ENCODE data around the gene LIN37. TPM values are rescaled to one million over a fixed set of nuclear protein-coding genes. Genes with fewer than 3 reads are reported as not detected.

The LIN37 gene
- total and polyA plus RNA-seq, 7 donors: 3.1 to 26.8 (median 14.5) TPM

DNA sequence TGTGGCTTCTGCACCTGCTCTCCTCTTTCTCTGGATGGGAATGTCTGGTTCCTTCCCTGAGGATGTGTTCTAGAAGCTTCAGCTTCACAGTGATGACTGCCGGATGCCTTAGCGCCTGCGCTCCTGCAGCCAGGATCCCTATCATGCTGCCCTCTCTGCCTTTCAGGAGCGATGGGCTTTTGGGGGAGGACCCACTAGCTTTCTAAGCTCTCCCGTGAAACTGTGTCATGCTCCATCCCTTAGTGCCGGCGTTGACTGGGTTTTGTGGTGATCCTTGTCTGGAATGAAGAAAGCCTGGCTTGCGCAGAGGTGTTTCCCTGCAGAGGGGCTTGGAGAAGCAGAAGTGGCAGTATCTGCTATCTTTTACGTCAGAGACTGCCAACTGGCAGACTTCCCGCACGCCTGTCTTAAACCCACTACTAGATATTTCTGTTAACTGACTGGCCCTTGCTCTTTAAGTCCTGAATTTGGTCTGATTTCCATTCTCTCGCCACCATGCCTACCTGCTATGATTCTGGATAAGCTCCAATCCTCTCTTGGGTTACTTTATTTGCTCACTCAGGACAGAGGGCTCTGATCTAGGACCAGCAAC, 34.4 kb upstream of the LIN37 start:
- DNase-seq (no peak), ATAC-seq (no peak)
- Histone ChIP-seq H3K27me3 (ENCODE audit: insufficient read depth in 3 of 3, low read length in 2 of 3) (no peaks in the 10 kb centered on the region), H3K36me3 (ENCODE audit: insufficient read depth in 1 of 2, low read depth in 1 of 2) (no peaks in the 10 kb centered on the region), H3K9me3 (no peaks in the 10 kb centered on the region), H3K4me3 (no peak overlapping the region), H3K4me1 (peaks cover 12% of the 10 kb centered on the region), H3K27ac (no peak overlapping the region)
- 76 to 82% (median 80%) methylated on average over 12 of the region's 12 CpGs for WGBS, 3 donors
- intact Hi-C loops (cut with DNase I): no loop called here
- TF ChIP-seq, protein P1, sequence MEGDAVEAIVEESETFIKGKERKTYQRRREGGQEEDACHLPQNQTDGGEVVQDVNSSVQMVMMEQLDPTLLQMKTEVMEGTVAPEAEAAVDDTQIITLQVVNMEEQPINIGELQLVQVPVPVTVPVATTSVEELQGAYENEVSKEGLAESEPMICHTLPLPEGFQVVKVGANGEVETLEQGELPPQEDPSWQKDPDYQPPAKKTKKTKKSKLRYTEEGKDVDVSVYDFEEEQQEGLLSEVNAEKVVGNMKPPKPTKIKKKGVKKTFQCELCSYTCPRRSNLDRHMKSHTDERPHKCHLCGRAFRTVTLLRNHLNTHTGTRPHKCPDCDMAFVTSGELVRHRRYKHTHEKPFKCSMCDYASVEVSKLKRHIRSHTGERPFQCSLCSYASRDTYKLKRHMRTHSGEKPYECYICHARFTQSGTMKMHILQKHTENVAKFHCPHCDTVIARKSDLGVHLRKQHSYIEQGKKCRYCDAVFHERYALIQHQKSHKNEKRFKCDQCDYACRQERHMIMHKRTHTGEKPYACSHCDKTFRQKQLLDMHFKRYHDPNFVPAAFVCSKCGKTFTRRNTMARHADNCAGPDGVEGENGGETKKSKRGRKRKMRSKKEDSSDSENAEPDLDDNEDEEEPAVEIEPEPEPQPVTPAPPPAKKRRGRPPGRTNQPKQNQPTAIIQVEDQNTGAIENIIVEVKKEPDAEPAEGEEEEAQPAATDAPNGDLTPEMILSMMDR (IDR thresholded peaks at IDR 0.05): no peak

DNA sequence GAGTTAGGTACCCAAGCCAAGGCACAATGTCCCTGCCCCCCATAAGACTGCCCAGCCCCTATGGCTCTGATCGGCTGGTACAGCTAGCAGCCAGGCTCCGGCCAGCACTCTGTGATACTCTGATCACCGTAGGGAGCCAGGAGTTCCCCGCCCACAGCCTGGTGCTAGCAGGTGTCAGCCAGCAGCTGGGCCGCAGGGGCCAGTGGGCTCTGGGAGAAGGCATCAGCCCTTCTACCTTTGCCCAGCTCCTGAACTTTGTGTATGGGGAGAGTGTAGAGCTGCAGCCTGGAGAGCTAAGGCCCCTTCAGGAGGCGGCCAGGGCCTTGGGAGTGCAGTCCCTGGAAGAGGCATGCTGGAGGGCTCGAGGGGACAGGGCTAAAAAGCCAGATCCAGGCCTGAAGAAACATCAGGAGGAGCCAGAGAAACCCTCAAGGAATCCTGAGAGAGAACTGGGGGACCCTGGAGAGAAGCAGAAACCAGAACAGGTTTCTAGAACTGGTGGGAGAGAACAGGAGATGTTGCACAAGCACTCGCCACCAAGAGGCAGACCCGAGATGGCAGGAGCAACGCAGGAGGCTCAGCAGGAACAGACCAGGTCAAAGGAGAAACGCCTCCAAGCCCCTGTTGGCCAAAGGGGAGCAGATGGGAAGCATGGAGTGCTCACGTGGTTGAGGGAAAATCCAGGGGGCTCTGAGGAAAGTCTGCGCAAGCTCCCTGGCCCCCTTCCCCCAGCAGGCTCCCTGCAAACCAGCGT, 33.6 kb upstream of the LIN37 start:
- 72 to 81% (median 72%) methylated on average over 14 of the region's 14 CpGs for WGBS, 3 donors
- ATAC-seq (no peak), DNase-seq (no peak)
- no peak overlapping the region for H3K27ac ChIP-seq
- no peaks in the 10 kb centered on the region for H3K9me3 ChIP-seq
- no peaks in the 10 kb centered on the region for H3K27me3 ChIP-seq (ENCODE audit: insufficient read depth in 3 of 3, low read length in 2 of 3)
- H3K4me1 ChIP-seq: peaks cover 20% of the 10 kb centered on the region
- H3K4me3 ChIP-seq: no peak overlapping the region
- peaks cover 0 to 1% of the 10 kb centered on the region in 2 donors for H3K36me3 ChIP-seq (ENCODE audit: insufficient read depth in 1 of 2, low read depth in 1 of 2)
- TF ChIP-seq, protein P1 (IDR thresholded peaks at IDR 0.05): no peak
- intact Hi-C loops (cut with DNase I): loop anchor here (5.0 kb wide), 2 partner anchors 67 to 167 kb away; partner anchors contain the start of genes COX6B1 (in 1 of the 2) and TMEM147 (in 1 of the 2)

DNA sequence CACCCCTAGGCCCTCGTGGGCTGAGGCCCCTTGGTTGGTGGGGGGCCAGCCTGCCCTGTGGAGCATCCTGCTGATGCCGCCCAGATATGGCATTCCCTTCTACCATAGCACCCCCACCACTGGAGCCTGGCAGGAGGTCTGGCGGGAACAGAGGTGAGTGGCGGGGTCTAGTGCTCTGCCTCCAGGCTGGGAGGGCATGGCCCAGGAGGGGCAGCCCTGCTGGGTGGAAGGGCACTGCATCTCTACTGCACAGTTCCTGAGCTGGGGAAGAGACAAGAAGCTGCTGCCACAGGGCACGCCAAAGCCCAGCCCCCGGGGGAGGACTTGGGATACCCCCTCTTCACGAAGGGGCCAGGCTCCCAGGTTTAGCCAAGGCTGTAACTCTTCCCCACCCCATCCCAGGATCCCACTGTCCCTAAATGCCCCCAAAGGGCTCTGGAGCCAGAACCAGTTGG, 33.0 kb upstream of the LIN37 start:
- no peaks in the 10 kb centered on the region for H3K27me3 ChIP-seq (ENCODE audit: insufficient read depth in 3 of 3, low read length in 2 of 3)
- no peak for DNase-seq
- WGBS, 3 donors: 71 to 90% (median 73%) methylated on average over 6 to 7 of the region's 7 CpGs
- TF ChIP-seq, protein P1 (IDR thresholded peaks at IDR 0.05): no peak
- H3K9me3 ChIP-seq: no peaks in the 10 kb centered on the region
- peaks cover 0 to 7% of the 10 kb centered on the region in 2 donors for H3K36me3 ChIP-seq (ENCODE audit: insufficient read depth in 1 of 2, low read depth in 1 of 2)
- no peak for ATAC-seq
- peaks cover 23% of the 10 kb centered on the region for H3K4me1 ChIP-seq
- H3K27ac ChIP-seq: peak overlapping the region; percentile 94
- peak overlapping the region; percentile 90 for H3K4me3 ChIP-seq
- intact Hi-C loops (cut with DNase I): loop anchor here (5.0 kb wide), 2 partner anchors 68 to 168 kb away; partner anchors contain the start of genes COX6B1 (in 1 of the 2) and TMEM147 (in 1 of the 2)

DNA sequence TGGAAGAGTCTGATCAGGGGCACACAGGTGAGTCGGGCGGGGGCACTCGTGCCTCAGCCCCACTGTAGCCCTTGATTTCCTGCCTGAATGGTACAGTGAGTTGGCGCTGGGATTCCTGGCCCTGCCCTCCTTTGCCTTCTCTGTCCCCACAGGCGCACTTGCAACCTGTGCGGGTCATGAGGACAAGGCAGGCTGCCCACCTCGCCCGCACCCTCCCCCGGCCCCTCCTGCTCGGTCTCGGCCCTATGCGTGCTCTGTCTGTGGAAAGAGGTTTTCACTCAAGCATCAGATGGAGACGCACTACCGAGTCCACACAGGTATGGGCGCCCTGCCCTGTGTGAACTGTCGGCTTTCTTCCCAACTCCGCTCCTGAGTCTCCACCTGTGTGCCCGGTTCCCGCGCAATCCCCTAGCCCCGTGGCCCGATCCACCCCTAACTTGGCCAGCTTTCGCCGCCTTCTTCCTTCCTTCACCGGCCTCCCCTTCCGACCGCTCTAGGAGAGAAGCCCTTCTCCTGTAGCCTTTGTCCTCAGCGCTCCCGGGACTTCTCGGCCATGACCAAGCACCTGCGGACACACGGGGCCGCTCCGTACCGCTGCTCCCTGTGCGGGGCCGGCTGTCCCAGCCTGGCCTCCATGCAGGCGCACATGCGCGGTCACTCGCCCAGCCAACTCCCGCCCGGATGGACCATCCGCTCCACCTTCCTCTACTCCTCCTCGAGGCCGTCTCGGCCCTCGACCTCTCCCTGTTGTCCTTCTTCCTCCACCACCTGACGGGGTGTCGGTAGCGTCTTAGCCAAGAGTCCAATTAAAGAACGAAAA, 32.2 kb upstream of the LIN37 start:
- DNase-seq (peak; percentile 69 to 81), ATAC-seq (peak; percentile 34 to 60 (median 48))
- H3K9me3 ChIP-seq: no peaks in the 10 kb centered on the region
- WGBS, 3 donors: 2 to 5% (median 4%) methylated on average over 47 to 52 of the region's 52 CpGs
- peaks cover 23% of the 10 kb centered on the region for H3K4me1 ChIP-seq
- H3K27ac ChIP-seq: peak overlapping the region; percentile 94
- peak overlapping the region; percentile 90 for H3K4me3 ChIP-seq
- peaks cover 0 to 13% of the 10 kb centered on the region in 2 donors for H3K36me3 ChIP-seq (ENCODE audit: insufficient read depth in 1 of 2, low read depth in 1 of 2)
- TF ChIP-seq, protein P1 (IDR thresholded peaks at IDR 0.05): no peak
- no peaks in the 10 kb centered on the region for H3K27me3 ChIP-seq (ENCODE audit: insufficient read depth in 3 of 3, low read length in 2 of 3)
- intact Hi-C loops (cut with DNase I): loop anchor here (2.0 to 5.0 kb wide), 3 partner anchors 21 to 169 kb away; partner anchors contain the start of genes COX6B1 (in 1 of the 2) and TMEM147 (in 1 of the 2)

Measured in psoas muscle (tissue), 8 donors.